ENCODE measurements around the gene GOLPH3L.

DNA sequence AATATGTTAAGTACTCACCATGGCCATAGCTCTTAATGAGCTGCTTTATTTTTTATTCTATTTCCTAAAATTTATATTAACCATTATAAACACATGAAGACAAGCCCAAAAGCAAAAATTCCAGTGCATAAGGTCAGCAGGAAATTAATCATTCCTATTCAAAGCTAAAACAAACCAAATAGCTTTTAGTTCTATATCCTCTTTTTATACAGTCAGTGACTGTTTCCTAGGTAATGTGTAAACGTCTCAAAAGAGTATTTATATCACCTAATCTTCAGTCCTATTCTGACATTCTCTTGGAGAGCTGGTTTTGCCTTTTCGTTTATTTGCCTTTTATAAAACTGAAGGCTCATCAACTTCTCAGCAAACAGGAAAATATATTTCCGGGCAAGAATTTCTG lies 4.2 kb downstream of the GOLPH3L start:
- TF ChIP-seq, protein P1, sequence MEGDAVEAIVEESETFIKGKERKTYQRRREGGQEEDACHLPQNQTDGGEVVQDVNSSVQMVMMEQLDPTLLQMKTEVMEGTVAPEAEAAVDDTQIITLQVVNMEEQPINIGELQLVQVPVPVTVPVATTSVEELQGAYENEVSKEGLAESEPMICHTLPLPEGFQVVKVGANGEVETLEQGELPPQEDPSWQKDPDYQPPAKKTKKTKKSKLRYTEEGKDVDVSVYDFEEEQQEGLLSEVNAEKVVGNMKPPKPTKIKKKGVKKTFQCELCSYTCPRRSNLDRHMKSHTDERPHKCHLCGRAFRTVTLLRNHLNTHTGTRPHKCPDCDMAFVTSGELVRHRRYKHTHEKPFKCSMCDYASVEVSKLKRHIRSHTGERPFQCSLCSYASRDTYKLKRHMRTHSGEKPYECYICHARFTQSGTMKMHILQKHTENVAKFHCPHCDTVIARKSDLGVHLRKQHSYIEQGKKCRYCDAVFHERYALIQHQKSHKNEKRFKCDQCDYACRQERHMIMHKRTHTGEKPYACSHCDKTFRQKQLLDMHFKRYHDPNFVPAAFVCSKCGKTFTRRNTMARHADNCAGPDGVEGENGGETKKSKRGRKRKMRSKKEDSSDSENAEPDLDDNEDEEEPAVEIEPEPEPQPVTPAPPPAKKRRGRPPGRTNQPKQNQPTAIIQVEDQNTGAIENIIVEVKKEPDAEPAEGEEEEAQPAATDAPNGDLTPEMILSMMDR (IDR thresholded peaks at IDR 0.05), result no peak
- TF ChIP-seq EZH2 (IDR thresholded peaks at IDR 0.05; ENCODE audit: borderline replicate concordance, insufficient read depth, low read depth, low read length, poor library complexity, severe bottlenecking), result no peak
